HL-60 (cell line): ENCODE results near the gene ATP8A2.

Source experiments
- DNase-seq, 2 experiments: peaks; one replicate each; pipeline ENCODE4 v3.0.0-alpha.2; 2010 to 2020; ENCODE audit warnings: low read depth in 1 of 2, low spot score in 1 of 2
- H3K27ac ChIP-seq: fragments of 250-450 bp; sonication (Bioruptor Pico); replicated peaks from 2 replicates; pipeline ENCODE4 v1.5.1; 2020; ENCODE audit warnings: mild to moderate bottlenecking, moderate library complexity
- H3K27me3 ChIP-seq: fragments of 250-450 bp; sonication (Bioruptor Pico); 2 replicates; pipeline ENCODE4 v1.5.1; 2021; ENCODE audit warnings: mild to moderate bottlenecking, moderate library complexity; ENCODE audit not compliant: insufficient read depth, poor library complexity, severe bottlenecking
- H3K4me3 ChIP-seq: replicated peaks from 2 replicates; pipeline ENCODE4 v1.5.1; 2011; ENCODE audit warnings: mild to moderate bottlenecking, control low read depth, low read length; ENCODE audit not compliant: insufficient read depth
- CTCF ChIP-seq: IDR thresholded peaks from one replicate; pipeline ENCODE4 v1.5.1; 2011; ENCODE audit warnings: low read length, control low read depth, inconsistent platforms; ENCODE audit not compliant: insufficient read depth
- GABPA ChIP-seq: IDR thresholded peaks from 2 replicates; pipeline ENCODE4 v1.6.1; 2012; ENCODE audit warnings: low read depth
- POLR2AphosphoS5 ChIP-seq: IDR thresholded peaks from 2 replicates; pipeline ENCODE4 v1.6.1; 2012; ENCODE audit warnings: low read depth
- REST ChIP-seq: IDR thresholded peaks from 2 replicates; pipeline ENCODE4 v1.6.1; 2012; ENCODE audit warnings: low read depth; ENCODE audit not compliant: insufficient replicate concordance
- SPI1 ChIP-seq: IDR thresholded peaks from 2 replicates; pipeline ENCODE4 v1.6.1; 2012; ENCODE audit warnings: low read depth, mild to moderate bottlenecking, borderline replicate concordance

The ATP8A2 gene

DNA sequence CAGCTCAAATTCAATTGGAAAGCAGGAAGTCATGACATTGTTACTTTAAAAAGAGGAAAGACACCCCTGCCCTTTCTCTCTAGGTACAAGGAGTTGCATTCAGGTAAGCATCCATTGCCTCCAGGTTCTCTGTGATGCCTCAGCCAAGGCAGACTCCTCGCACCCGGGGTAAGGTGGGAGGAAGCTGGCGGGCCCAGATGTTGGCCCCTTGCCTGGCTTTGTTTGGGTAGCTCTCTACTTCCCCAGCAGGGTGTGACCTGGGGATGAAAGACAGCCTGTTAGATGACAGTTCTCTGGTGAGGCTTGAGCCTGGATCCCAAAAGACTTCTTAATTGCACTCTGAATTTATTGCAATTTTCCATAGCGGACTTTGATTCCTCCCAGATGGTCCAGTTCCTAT lies 654.4 kb downstream of the ATP8A2 start:
- no peak overlapping the region for H3K27ac ChIP-seq
- DNase-seq: no peak
- no peak for TF ChIP-seq SPI1
- TF ChIP-seq GABPA: no peak
- TF ChIP-seq REST: no peak
- TF ChIP-seq POLR2AphosphoS5: no peak
- no peak for TF ChIP-seq CTCF
- H3K27me3 ChIP-seq: no peaks in the 10 kb centered on the region
- no peak overlapping the region for H3K4me3 ChIP-seq

GRCh38 chr13:26029581-26030136 lies 657.9 kb downstream of the ATP8A2 start:
- Histone ChIP-seq H3K27me3 (no peaks in the 10 kb centered on the region), H3K27ac (no peak overlapping the region), H3K4me3 (no peak overlapping the region)
- DNase-seq: no peak
- TF ChIP-seq POLR2AphosphoS5: no peak
- TF ChIP-seq GABPA: no peak

DNA sequence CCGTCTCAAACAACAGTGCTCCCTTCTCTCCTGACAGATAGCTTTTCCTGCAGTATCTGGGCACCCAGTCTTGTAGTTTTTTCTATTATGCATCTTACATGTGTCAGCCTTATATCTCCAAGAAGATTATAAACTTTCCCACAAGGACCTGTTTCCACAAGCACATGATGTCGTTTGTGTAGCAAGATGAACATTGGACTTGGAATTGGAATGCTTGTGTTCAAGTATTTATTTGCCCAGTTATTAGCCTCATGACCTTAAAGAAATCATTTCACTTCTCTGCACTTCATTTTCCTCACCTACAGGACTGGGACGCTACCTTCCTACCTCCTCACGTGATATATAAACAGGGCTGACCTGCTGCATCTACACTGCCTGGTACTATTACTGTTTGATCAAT lies 658.6 kb downstream of the ATP8A2 start:
- no peak overlapping the region for H3K27ac ChIP-seq
- no peak for DNase-seq
- no peaks in the 10 kb centered on the region for H3K27me3 ChIP-seq

More for the DNA sequence above, 658.6 kb downstream of the ATP8A2 start:
- no peak overlapping the region for H3K4me3 ChIP-seq
- TF ChIP-seq REST: no peak
- no peak for TF ChIP-seq CTCF
- no peak for TF ChIP-seq POLR2AphosphoS5
- TF ChIP-seq GABPA: no peak
- TF ChIP-seq SPI1: no peak
